ENCODE data around the gene GAS6. TPM values are rescaled to one million over a fixed set of nuclear protein-coding genes. Genes with fewer than 3 reads are reported as not detected.

Gene GAS6
- polyA plus RNA-seq, 1 experiment: 374 TPM

GRCh38 chr13:113817860-113818691 is 45.8 kb downstream of the GAS6 start:
- CTCF ChIA-PET: interaction anchor here (1.0 kb wide), 1 partner anchor 129 kb away, joined by 4 read pairs; no protein-coding TSS in a partner anchor

DNA sequence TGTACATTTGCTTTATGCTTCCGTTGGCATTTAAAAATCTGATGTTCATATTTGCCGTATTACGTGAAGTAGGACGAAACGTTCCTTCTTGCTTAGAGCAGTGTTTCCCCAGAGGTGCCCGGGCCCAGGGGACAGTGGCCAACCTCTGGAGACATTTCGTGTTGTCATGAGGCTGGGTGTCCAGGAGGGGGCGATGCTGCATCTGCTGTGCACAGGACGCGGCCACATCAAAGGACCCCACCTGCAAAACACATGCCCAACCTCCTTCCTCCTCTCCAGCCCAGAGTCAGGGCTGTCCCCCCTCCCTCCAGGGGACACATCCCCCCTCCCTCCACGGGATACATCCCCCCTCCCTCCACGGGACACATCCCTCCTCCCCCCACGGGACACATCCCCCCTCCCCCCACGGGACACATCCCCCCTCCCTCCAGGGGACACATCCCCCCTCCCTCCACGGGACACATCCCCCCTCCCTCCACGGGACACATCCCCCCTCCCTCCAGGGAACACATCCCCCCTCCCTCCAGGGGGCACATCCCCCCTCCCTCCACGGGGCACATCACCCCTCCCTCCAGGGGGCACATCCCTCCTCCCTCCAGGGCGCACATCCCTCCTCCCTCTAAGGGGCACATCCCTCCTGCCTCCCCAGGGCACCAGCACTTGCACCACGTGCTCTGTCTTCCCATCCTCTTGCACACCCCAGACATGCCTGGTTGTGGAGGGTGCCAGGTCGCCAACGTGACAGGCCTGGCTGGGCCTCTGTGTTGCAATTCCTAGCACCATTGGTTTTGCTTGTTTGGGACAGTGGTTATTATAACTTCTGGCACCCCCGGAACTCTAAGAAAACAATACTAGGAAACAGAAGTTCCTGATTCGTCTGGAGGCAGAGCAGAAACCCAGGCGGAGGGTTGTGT is 46.7 kb downstream of the GAS6 start:
- H3K4me3 ChIP-seq (ENCODE audit: low read depth, low read length): no peak overlapping the region
- H3K27me3 ChIP-seq (ENCODE audit: control insufficient read depth, insufficient read depth, low read length): no peaks in the 10 kb centered on the region
- ChIA-PET CTCF (interaction anchor here (0.6 to 2.0 kb wide), 9 partner anchors 15 to 413 kb away, joined by 3 to 25 read pairs (median 3); no protein-coding TSS in a partner anchor), POLR2A (no interaction called here)
- peaks cover 11% of the 10 kb centered on the region for H3K36me3 ChIP-seq (ENCODE audit: control insufficient read depth, insufficient read depth, low read length)
- TF ChIP-seq, protein P1, sequence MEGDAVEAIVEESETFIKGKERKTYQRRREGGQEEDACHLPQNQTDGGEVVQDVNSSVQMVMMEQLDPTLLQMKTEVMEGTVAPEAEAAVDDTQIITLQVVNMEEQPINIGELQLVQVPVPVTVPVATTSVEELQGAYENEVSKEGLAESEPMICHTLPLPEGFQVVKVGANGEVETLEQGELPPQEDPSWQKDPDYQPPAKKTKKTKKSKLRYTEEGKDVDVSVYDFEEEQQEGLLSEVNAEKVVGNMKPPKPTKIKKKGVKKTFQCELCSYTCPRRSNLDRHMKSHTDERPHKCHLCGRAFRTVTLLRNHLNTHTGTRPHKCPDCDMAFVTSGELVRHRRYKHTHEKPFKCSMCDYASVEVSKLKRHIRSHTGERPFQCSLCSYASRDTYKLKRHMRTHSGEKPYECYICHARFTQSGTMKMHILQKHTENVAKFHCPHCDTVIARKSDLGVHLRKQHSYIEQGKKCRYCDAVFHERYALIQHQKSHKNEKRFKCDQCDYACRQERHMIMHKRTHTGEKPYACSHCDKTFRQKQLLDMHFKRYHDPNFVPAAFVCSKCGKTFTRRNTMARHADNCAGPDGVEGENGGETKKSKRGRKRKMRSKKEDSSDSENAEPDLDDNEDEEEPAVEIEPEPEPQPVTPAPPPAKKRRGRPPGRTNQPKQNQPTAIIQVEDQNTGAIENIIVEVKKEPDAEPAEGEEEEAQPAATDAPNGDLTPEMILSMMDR (IDR thresholded peaks at IDR 0.05; ENCODE audit: insufficient read depth, low read depth, low read length): peak; percentile 89
- peak; percentile 38 for DNase-seq (ENCODE audit: low read depth)

More at GRCh38 chr13:113817860-113818691, 45.8 kb downstream of the GAS6 start:
- Histone ChIP-seq H3K27me3 (ENCODE audit: control insufficient read depth, insufficient read depth, low read length) (no peaks in the 10 kb centered on the region), H3K36me3 (ENCODE audit: control insufficient read depth, insufficient read depth, low read length) (peaks cover 19% of the 10 kb centered on the region), H3K4me3 (ENCODE audit: low read depth, low read length) (no peak overlapping the region)
- POLR2A ChIA-PET: no interaction called here
- TF ChIP-seq, protein P1 (IDR thresholded peaks at IDR 0.05; ENCODE audit: insufficient read depth, low read depth, low read length): no peak
- DNase-seq (ENCODE audit: low read depth): no peak

- no peak for DNase-seq (ENCODE audit: low read depth)
- ChIA-PET POLR2A (no interaction called here), CTCF (interaction anchor here (0.6 to 2.0 kb wide), 8 partner anchors 14 to 414 kb away, joined by 3 to 25 read pairs (median 3); no protein-coding TSS in a partner anchor)
- H3K36me3 ChIP-seq (ENCODE audit: control insufficient read depth, insufficient read depth, low read length): peaks cover 7% of the 10 kb centered on the region
- no peaks in the 10 kb centered on the region for H3K27me3 ChIP-seq (ENCODE audit: control insufficient read depth, insufficient read depth, low read length)
- TF ChIP-seq, protein P1 (IDR thresholded peaks at IDR 0.05; ENCODE audit: insufficient read depth, low read depth, low read length): no peak
- no peak overlapping the region for H3K4me3 ChIP-seq (ENCODE audit: low read depth, low read length)
Observed at GRCh38 chr13:113816254-113816929, 47.5 kb downstream of the GAS6 start.

DNA sequence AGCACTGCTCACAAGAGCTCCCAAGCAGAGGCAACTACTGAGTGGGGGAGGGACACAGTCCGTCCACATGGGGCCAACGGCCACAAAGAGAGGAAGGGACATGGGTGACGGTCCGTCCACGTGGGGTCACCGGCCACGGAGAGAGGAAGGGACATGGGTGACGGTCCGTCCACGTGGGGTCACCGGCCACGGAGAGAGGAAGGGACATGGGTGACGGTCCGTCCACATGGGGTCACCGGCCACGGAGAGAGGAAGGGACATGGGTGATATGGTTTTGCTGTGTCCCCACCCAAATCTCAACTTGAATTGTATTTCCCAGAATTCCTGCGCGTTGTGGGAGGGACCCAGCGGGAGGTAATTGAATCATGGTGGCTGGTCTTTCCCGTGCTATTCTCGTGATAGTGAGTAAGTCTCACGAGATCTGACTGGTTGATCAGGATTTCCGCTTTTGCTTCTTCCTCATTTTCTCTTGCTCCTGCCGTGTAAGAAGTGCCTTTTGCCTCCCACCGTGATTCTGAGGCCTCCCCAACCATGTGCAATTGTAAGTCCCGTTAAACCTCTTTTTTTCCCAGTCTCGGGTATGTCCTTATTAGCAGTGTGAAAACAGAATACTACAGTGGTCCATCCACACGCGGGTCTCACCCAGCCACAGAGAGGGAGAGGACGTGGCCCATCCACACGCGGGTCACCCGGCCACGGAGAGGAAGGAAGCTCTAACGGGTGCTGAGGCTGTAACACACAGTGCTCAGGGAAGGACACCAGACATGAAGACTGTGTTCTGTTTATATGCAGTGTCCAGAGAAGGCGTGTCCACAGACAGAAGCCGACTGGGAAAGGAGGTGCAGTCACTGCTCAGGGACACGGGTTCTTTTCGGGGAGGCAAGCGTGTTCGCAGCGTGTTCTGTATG is 48.5 kb downstream of the GAS6 start:
- CTCF ChIA-PET: interaction anchor here (0.9 to 2.0 kb wide), 5 partner anchors 13 to 131 kb away, joined by 3 to 25 read pairs (median 4); partner anchors contain the start of gene GAS6

More for the DNA sequence above, 48.5 kb downstream of the GAS6 start:
- Histone ChIP-seq H3K4me3 (ENCODE audit: low read depth, low read length) (no peak overlapping the region), H3K36me3 (ENCODE audit: control insufficient read depth, insufficient read depth, low read length) (peaks cover 7% of the 10 kb centered on the region), H3K27me3 (ENCODE audit: control insufficient read depth, insufficient read depth, low read length) (no peaks in the 10 kb centered on the region)
- TF ChIP-seq, protein P1 (IDR thresholded peaks at IDR 0.05; ENCODE audit: insufficient read depth, low read depth, low read length): no peak
- no peak for DNase-seq (ENCODE audit: low read depth)
- POLR2A ChIA-PET: no interaction called here

Measured in BJ (cell line).